ENCODE data around the gene DET1.

The DET1 gene

GRCh38 chr15:88509321-88509720 lies 37.2 kb downstream of the DET1 start:
- no peak for TF ChIP-seq EZH2phosphoT487 (IDR thresholded peaks at IDR 0.05; ENCODE audit: borderline replicate concordance)
- TF ChIP-seq CTCF (conservative IDR thresholded peaks at IDR 0.05; ENCODE audit: low read length) = no peak
- Histone ChIP-seq H3K9me3 (ENCODE audit: insufficient read depth, low read depth, low read length) (no peaks in the 10 kb centered on the region), H3K36me3 (ENCODE audit: insufficient read depth, low read length) (no peaks in the 10 kb centered on the region), H3K4me1 (ENCODE audit: insufficient read depth, low read length, poor library complexity, severe bottlenecking) (no peaks in the 10 kb centered on the region), H2AFZ (ENCODE audit: low read length) (no peak overlapping the region), H3K79me2 (ENCODE audit: insufficient read depth, low read length) (no peaks in the 10 kb centered on the region), H3K4me3 (ENCODE audit: low read length, poor library complexity, severe bottlenecking) (no peak overlapping the region), H4K20me1 (ENCODE audit: insufficient read depth, low read length, poor library complexity, severe bottlenecking) (no peaks in the 10 kb centered on the region), H3F3A (ENCODE audit: low read depth) (no peaks in the 10 kb centered on the region), H3K4me2 (ENCODE audit: low read depth, low read length, poor library complexity, severe bottlenecking) (no peak overlapping the region), H3K9me2 (replicated peaks; ENCODE audit: low read depth, low read length) (no peaks in the 10 kb centered on the region), H3K9ac (ENCODE audit: low read depth, low read length, poor library complexity, severe bottlenecking) (no peak overlapping the region), H3K27me3 (ENCODE audit: insufficient read depth, low read length, poor library complexity, severe bottlenecking) (no peaks in the 10 kb centered on the region)

- H3K9me2 ChIP-seq (replicated peaks; ENCODE audit: low read depth, low read length) = no peaks in the 10 kb centered on the region
- no peak overlapping the region for H3K9ac ChIP-seq (ENCODE audit: low read depth, low read length, poor library complexity, severe bottlenecking)
- no peaks in the 10 kb centered on the region for H3K36me3 ChIP-seq (ENCODE audit: insufficient read depth, low read length)
Measured at GRCh38 chr15:88506628-88507027, 39.9 kb downstream of the DET1 start.

GRCh38 chr15:88505721-88506120 lies 40.8 kb downstream of the DET1 start:
- Histone ChIP-seq H3K27me3 (ENCODE audit: insufficient read depth, low read length, poor library complexity, severe bottlenecking) (no peaks in the 10 kb centered on the region), H3K4me1 (ENCODE audit: insufficient read depth, low read length, poor library complexity, severe bottlenecking) (no peaks in the 10 kb centered on the region), H2AFZ (ENCODE audit: low read length) (no peak overlapping the region), H3K9ac (ENCODE audit: low read depth, low read length, poor library complexity, severe bottlenecking) (no peak overlapping the region), H3K4me3 (ENCODE audit: low read length, poor library complexity, severe bottlenecking) (no peak overlapping the region), H3K9me2 (replicated peaks; ENCODE audit: low read depth, low read length) (no peaks in the 10 kb centered on the region), H4K20me1 (ENCODE audit: insufficient read depth, low read length, poor library complexity, severe bottlenecking) (no peaks in the 10 kb centered on the region), H3K36me3 (ENCODE audit: insufficient read depth, low read length) (no peaks in the 10 kb centered on the region), H3F3A (ENCODE audit: low read depth) (no peaks in the 10 kb centered on the region), H3K9me3 (ENCODE audit: insufficient read depth, low read depth, low read length) (no peaks in the 10 kb centered on the region), H3K79me2 (ENCODE audit: insufficient read depth, low read length) (no peaks in the 10 kb centered on the region), H3K4me2 (ENCODE audit: low read depth, low read length, poor library complexity, severe bottlenecking) (no peak overlapping the region)
- TF ChIP-seq EZH2phosphoT487 (IDR thresholded peaks at IDR 0.05; ENCODE audit: borderline replicate concordance) (no peak), CTCF (conservative IDR thresholded peaks at IDR 0.05; ENCODE audit: low read length) (no peak)

More at GRCh38 chr15:88506628-88507027, 39.9 kb downstream of the DET1 start:
- Histone ChIP-seq H3K9me3 (ENCODE audit: insufficient read depth, low read depth, low read length) (no peaks in the 10 kb centered on the region), H3K4me2 (ENCODE audit: low read depth, low read length, poor library complexity, severe bottlenecking) (no peak overlapping the region), H3K4me3 (ENCODE audit: low read length, poor library complexity, severe bottlenecking) (no peak overlapping the region), H4K20me1 (ENCODE audit: insufficient read depth, low read length, poor library complexity, severe bottlenecking) (no peaks in the 10 kb centered on the region), H3F3A (ENCODE audit: low read depth) (no peaks in the 10 kb centered on the region), H3K27me3 (ENCODE audit: insufficient read depth, low read length, poor library complexity, severe bottlenecking) (no peaks in the 10 kb centered on the region), H3K79me2 (ENCODE audit: insufficient read depth, low read length) (no peaks in the 10 kb centered on the region), H3K4me1 (ENCODE audit: insufficient read depth, low read length, poor library complexity, severe bottlenecking) (no peaks in the 10 kb centered on the region), H2AFZ (ENCODE audit: low read length) (no peak overlapping the region)
- no peak for TF ChIP-seq EZH2phosphoT487 (IDR thresholded peaks at IDR 0.05; ENCODE audit: borderline replicate concordance)
- no peak for TF ChIP-seq CTCF (conservative IDR thresholded peaks at IDR 0.05; ENCODE audit: low read length)
